NCI-H774 (cell line): ENCODE measurements around the gene TMC4.
"Not testable (repeated sequence)": the region's sequence is repeated elsewhere in the genome, so short reads cannot be mapped to it uniquely, and the experiment has no call there.

ENCODE experiments used
- DNase-seq: peaks from one replicate; lab custom pipeline; 2025; lab: John Stamatoyannopoulos, UW

The TMC4 gene

GRCh38 chr19:54179262-54179852, 6.4 kb upstream of the TMC4 start:
- DNase-seq: no peak

GRCh38 chr19:54178581-54179261, 5.8 kb upstream of the TMC4 start:
- no peak for DNase-seq

GRCh38 chr19:54173951-54174834, 1.2 kb upstream of the TMC4 start:
- no peak for DNase-seq

GRCh38 chr19:54173359-54173699, 369 bp upstream of the TMC4 start:
- DNase-seq: no peak

- not testable (repeated sequence) for DNase-seq
Observed at GRCh38 chr19:54171736-54172431, 1.1 kb downstream of the TMC4 start.

- no peak for DNase-seq
Observed at GRCh38 chr19:54169149-54169740, 3.7 kb downstream of the TMC4 start.

GRCh38 chr19:54168174-54168917, 4.6 kb downstream of the TMC4 start:
- DNase-seq: peak; percentile 68

- DNase-seq: no peak
Observed at GRCh38 chr19:54165222-54165621, 7.7 kb downstream of the TMC4 start.

- DNase-seq: peak; percentile 75
Observed at GRCh38 chr19:54164369-54165068, 8.4 kb downstream of the TMC4 start.

- DNase-seq: no peak
Observed at GRCh38 chr19:54162884-54163283, 10.1 kb downstream of the TMC4 start.

GRCh38 chr19:54162241-54162805, 10.6 kb downstream of the TMC4 start:
- DNase-seq: peak; percentile 74

GRCh38 chr19:54160854-54161253, 12.1 kb downstream of the TMC4 start:
- DNase-seq: no peak

GRCh38 chr19:54160182-54160811, 12.7 kb downstream of the TMC4 start:
- DNase-seq: no peak

- peak; percentile 99 for DNase-seq
Observed at GRCh38 chr19:54159352-54160181, 13.4 kb downstream of the TMC4 start, which contains the start of gene LENG1. TSS of gene LENG1 (minus strand) at chr19:54159721. CDS start at chr19:54159695, 26 bp downstream.

GRCh38 chr19:54158812-54159351, 14.1 kb downstream of the TMC4 start:
- no peak for DNase-seq

- DNase-seq: no peak
Observed at GRCh38 chr19:54156953-54157352, 16.0 kb downstream of the TMC4 start.

- DNase-seq: no peak
Observed at GRCh38 chr19:54156490-54156889, 16.5 kb downstream of the TMC4 start.

- DNase-seq: no peak
Observed at GRCh38 chr19:54155694-54156093, 17.3 kb downstream of the TMC4 start.
